H1 (cell line): ENCODE data around the gene ENTPD2. TPM values are rescaled to one million over a fixed set of nuclear protein-coding genes. Genes with fewer than 3 reads are reported as not detected.

ENCODE experiments used
- CTCF ChIA-PET: fragments of 300-600 bp; sonication (Branson Sonifier 250); formaldehyde crosslinking; loops from one replicate; lab custom pipeline; 2021; ENCODE audit not compliant: partially characterized antibody; lab: Charles Lee
- POLR2A ChIA-PET: fragments of 300-600 bp; sonication (Branson Sonifier 250); formaldehyde crosslinking; loops from one replicate; lab custom pipeline; 2021; ENCODE audit warnings: inconsistent platforms; ENCODE audit not compliant: partially characterized antibody; lab: Charles Lee
- DNase-seq, 2 experiments: peaks; one replicate each; pipeline versions ENCODE4 v3.0.0 to v3.0.0-alpha.2; 2010 to 2022; ENCODE audit warnings: low spot score in 2 of 2, low read depth in 1 of 2, mixed read lengths in 1 of 2
- FAIRE-seq: peaks from 2 replicates; lab custom pipeline; 2011; peaks lifted over from hg19 to GRCh38; lab: Jason Lieb, UNC
- H2AFZ ChIP-seq: 2 replicates; pipeline ENCODE4 v1.8.1; 2012; ENCODE audit warnings: low read length, inconsistent platforms
- H2AK5ac ChIP-seq: 2 replicates; pipeline ENCODE4 v1.6.1; 2013; ENCODE audit warnings: low read depth, low read length
- H2BK120ac ChIP-seq: replicated peaks from 2 replicates; pipeline ENCODE3; 2013; ENCODE audit warnings: low read depth, low read length, inconsistent platforms
- H2BK12ac ChIP-seq: 2 replicates; pipeline ENCODE4 v1.6.1; 2013; ENCODE audit warnings: low read depth, low read length
- H2BK15ac ChIP-seq: 2 replicates; pipeline ENCODE4 v1.6.1; 2013; ENCODE audit warnings: low read length
- H2BK20ac ChIP-seq: 2 replicates; pipeline ENCODE4 v1.6.1; 2013; ENCODE audit warnings: low read length
- H2BK5ac ChIP-seq: 2 replicates; pipeline ENCODE4 v1.6.1; 2013; ENCODE audit warnings: low read depth, low read length
- H3K14ac ChIP-seq: 2 replicates; pipeline ENCODE4 v1.6.1; 2013; ENCODE audit warnings: inconsistent platforms; ENCODE audit not compliant: insufficient read length
- H3K18ac ChIP-seq: 2 replicates; pipeline ENCODE4 v1.6.1; 2013; ENCODE audit warnings: low read length; ENCODE audit errors: extremely low read depth
- H3K23ac ChIP-seq: 2 replicates; pipeline ENCODE4 v1.6.1; 2013; ENCODE audit warnings: inconsistent platforms; ENCODE audit not compliant: insufficient read length
- H3K23me2 ChIP-seq: 2 replicates; pipeline ENCODE4 v1.6.1; 2013; ENCODE audit warnings: low read depth, low read length
- H3K27ac ChIP-seq: 2 replicates; pipeline ENCODE4 v1.6.1; 2011; ENCODE audit warnings: low read depth, low read length, inconsistent platforms
- H3K27me3 ChIP-seq, 4 experiments: replicated peaks in 1 of 4; 1 replicate in 1 of 4; 2 replicates in 3 of 4; pipeline versions ENCODE4 v1.6.1 to v1.8.1; 2011 to 2013; ENCODE audit warnings: low read length in 3 of 4, mild to moderate bottlenecking in 3 of 4, inconsistent platforms in 2 of 4, mixed read lengths in 2 of 4, moderate library complexity in 1 of 4; ENCODE audit not compliant: control insufficient read depth in 3 of 4, insufficient read depth in 3 of 4; ENCODE audit errors: extremely low read depth in 1 of 4
- H3K36me3 ChIP-seq, 4 experiments: 2 replicates each; pipeline versions ENCODE4 v1.6.1 to v1.8.1; 2011 to 2013; ENCODE audit warnings: mild to moderate bottlenecking in 4 of 4, low read length in 3 of 4, moderate library complexity in 2 of 4, control low read depth in 1 of 4, inconsistent platforms in 1 of 4; ENCODE audit not compliant: insufficient read depth in 4 of 4, control insufficient read depth in 2 of 4
- H3K4ac ChIP-seq: replicated peaks from 2 replicates; pipeline ENCODE3; 2013; ENCODE audit warnings: low read length, low read depth, mixed read lengths, inconsistent platforms; ENCODE audit not compliant: insufficient read length
- H3K4me1 ChIP-seq, 4 experiments: replicated peaks in 1 of 4; 1 replicate in 1 of 4; 2 replicates in 3 of 4; pipeline versions ENCODE4 v1.6.1 to v1.8.1; 2011 to 2013; ENCODE audit warnings: low read length in 3 of 4, inconsistent platforms in 2 of 4, mixed read lengths in 1 of 4; ENCODE audit not compliant: insufficient read depth in 4 of 4, control insufficient read depth in 3 of 4
- H3K4me2 ChIP-seq, 2 experiments: 2 replicates each; pipeline versions ENCODE4 v1.6.1 to v1.8.1; 2011 to 2013; ENCODE audit warnings: low read depth in 2 of 2, low read length in 2 of 2, control low read depth in 1 of 2, inconsistent platforms in 1 of 2, mild to moderate bottlenecking in 1 of 2; ENCODE audit not compliant: insufficient read depth in 1 of 2
- H3K4me3 ChIP-seq, 4 experiments: fragments of 200-600, 300-600 bp in 1 of 4; sonication (generic), shearing (Covaris generic), sonication (Bioruptor Twin) in 1 of 4; 2 replicates each; pipeline versions ENCODE4 v1.5.1 to v1.8.1; 2011 to 2016; ENCODE audit warnings: low read length in 4 of 4, low read depth in 3 of 4, control low read depth in 2 of 4, inconsistent platforms in 2 of 4, mild to moderate bottlenecking in 2 of 4, mixed read lengths in 1 of 4, moderate library complexity in 1 of 4; ENCODE audit not compliant: insufficient read depth in 2 of 4; ENCODE audit errors: extremely low read depth in 1 of 4
- H3K56ac ChIP-seq: replicated peaks from 2 replicates; pipeline ENCODE3; 2013; ENCODE audit warnings: low read depth, mild to moderate bottlenecking, mixed read lengths, low read length, inconsistent platforms; ENCODE audit not compliant: insufficient read length
- H3K79me1 ChIP-seq: 2 replicates; pipeline ENCODE4 v1.6.1; 2013; ENCODE audit warnings: low read depth, low read length, control low read depth
- H3K79me2 ChIP-seq, 2 experiments: 2 replicates each; pipeline versions ENCODE4 v1.6.1 to v1.8.1; 2012 to 2013; ENCODE audit warnings: low read length in 2 of 2, mild to moderate bottlenecking in 2 of 2, inconsistent platforms in 1 of 2; ENCODE audit not compliant: insufficient read depth in 2 of 2, control insufficient read depth in 1 of 2
- H3K9ac ChIP-seq, 4 experiments: replicated peaks in 1 of 4; 1 replicate in 1 of 4; 2 replicates in 3 of 4; pipeline versions ENCODE4 v1.6.1 to v1.8.1; 2011 to 2013; ENCODE audit warnings: low read depth in 3 of 4, low read length in 3 of 4, control low read depth in 2 of 4, mild to moderate bottlenecking in 2 of 4, moderate library complexity in 2 of 4, inconsistent platforms in 1 of 4; ENCODE audit errors: extremely low read depth in 1 of 4
- H3K9me3 ChIP-seq, 2 experiments: 2 replicates each; pipeline versions ENCODE4 v1.6.1 to v1.8.1; 2012 to 2013; ENCODE audit warnings: mild to moderate bottlenecking in 2 of 2, moderate library complexity in 2 of 2, control low read depth in 1 of 2, inconsistent platforms in 1 of 2, low read depth in 1 of 2, low read length in 1 of 2, mixed read lengths in 1 of 2; ENCODE audit not compliant: insufficient read depth in 2 of 2
- H4K20me1 ChIP-seq, 2 experiments: replicated peaks in 1 of 2; 2 replicates each; pipeline versions ENCODE3 to v1.8.1; 2011 to 2013; ENCODE audit warnings: inconsistent platforms in 2 of 2, low read length in 2 of 2, mild to moderate bottlenecking in 1 of 2; ENCODE audit not compliant: insufficient read depth in 2 of 2, control insufficient read depth in 1 of 2
- H4K5ac ChIP-seq: 2 replicates; pipeline ENCODE4 v1.6.1; 2013; ENCODE audit warnings: low read length, low read depth, mixed read lengths, inconsistent platforms; ENCODE audit not compliant: insufficient read length
- H4K8ac ChIP-seq: 2 replicates; pipeline ENCODE4 v1.8.0; 2013; ENCODE audit warnings: mild to moderate bottlenecking, moderate library complexity, low read length, inconsistent platforms; ENCODE audit not compliant: insufficient read depth; ENCODE audit errors: extremely low read depth
- H4K91ac ChIP-seq: replicated peaks from 2 replicates; pipeline ENCODE3; 2013; ENCODE audit warnings: low read length, mixed read lengths, inconsistent platforms; ENCODE audit not compliant: insufficient read length
- CEBPB ChIP-seq: IDR thresholded peaks from 2 replicates; pipeline ENCODE4 v1.6.1; 2012; ENCODE audit warnings: low read depth, low read length
- CHD1 ChIP-seq: IDR thresholded peaks from 2 replicates; pipeline ENCODE4 v1.6.1; 2012; ENCODE audit warnings: low read depth, low read length, improper control_type of control experiment
- E2F6 ChIP-seq: IDR thresholded peaks from 2 replicates; pipeline ENCODE4 v1.6.1; 2012; ENCODE audit warnings: inconsistent platforms
- EZH2 ChIP-seq: fragments of 200-600 bp; sonication (generic); IDR thresholded peaks from 2 replicates; pipeline ENCODE4 v1.7.1; 2012; ENCODE audit warnings: low read depth, mild to moderate bottlenecking, moderate library complexity, low read length, inconsistent platforms; ENCODE audit not compliant: severe bottlenecking
- GABPA ChIP-seq: IDR thresholded peaks from 2 replicates; pipeline ENCODE4 v1.6.1; 2011; ENCODE audit warnings: mild to moderate bottlenecking, low read length, moderate library complexity, borderline replicate concordance; ENCODE audit not compliant: insufficient read depth
- JUND ChIP-seq: IDR thresholded peaks from 2 replicates; pipeline ENCODE4 v1.6.1; 2011; ENCODE audit warnings: mild to moderate bottlenecking, improper control_type of control experiment, low read length
- KDM4A ChIP-seq: IDR thresholded peaks from one replicate; pipeline ENCODE4 v1.7.1; 2012; ENCODE audit warnings: low read depth, mild to moderate bottlenecking, moderate library complexity, low read length, inconsistent platforms; ENCODE audit not compliant: severe bottlenecking
- NRF1 ChIP-seq: IDR thresholded peaks from 2 replicates; pipeline ENCODE4 v1.6.1; 2011; ENCODE audit warnings: mild to moderate bottlenecking, low read depth, low read length, improper control_type of control experiment
- POU5F1 ChIP-seq: IDR thresholded peaks from 2 replicates; pipeline ENCODE4 v1.6.1; 2011; ENCODE audit warnings: low read depth, mild to moderate bottlenecking, low read length, moderate library complexity
- RFX5 ChIP-seq: IDR thresholded peaks from 2 replicates; pipeline ENCODE4 v1.6.1; 2011; ENCODE audit warnings: low read depth, low read length, improper control_type of control experiment, borderline replicate concordance
- SP4 ChIP-seq: IDR thresholded peaks from 2 replicates; pipeline ENCODE4 v1.6.1; 2012; ENCODE audit warnings: low read length, inconsistent platforms
- TAF7 ChIP-seq: optimal IDR thresholded peaks from 2 replicates; pipeline ENCODE3; 2011; ENCODE audit warnings: low read depth, mild to moderate bottlenecking, inconsistent platforms, low read length, moderate library complexity, borderline replicate concordance
- WGBS, 2 experiments: shearing (Covaris generic) in 1 of 2; methylation state at CpG; one replicate each; pipeline versions ENCODE4 v1.1.6 to v1.1.7; 2013 to 2015; ENCODE audit warnings: low lambda C conversion rate in 2 of 2, mixed read lengths in 2 of 2, inconsistent platforms in 1 of 2, low coverage in 1 of 2, missing lambda C conversion rate in 1 of 2; ENCODE audit not compliant: insufficient replicate concordance in 2 of 2, insufficient coverage in 1 of 2, insufficient read length in 1 of 2; ENCODE audit errors: extremely low coverage in 1 of 2, missing lambda C conversion rate in 1 of 2; 5-methylcytosine and 5-hydroxymethylcytosine counted together
- polyA plus RNA-seq, 7 experiments: library from polyadenylated mRNA; depleted of rRNA in 3 of 7; stranded (reverse) in 5 of 7; unstranded in 2 of 7; fragments of >200 nt in 5 of 7; fragments of 200-250 nt in 2 of 7; gene quantifications; 1 replicate in 5 of 7; 2 replicates in 1 of 7; 4 replicates in 1 of 7; pipeline versions ENCODE4 v1.2.1 to v1.2.3, GENCODE V29; 2011 to 2013; ENCODE audit warnings: missing spikeins in 2 of 7, mixed read lengths in 2 of 7
- total RNA-seq: library from RNA; stranded (reverse); fragmentation: NEBNext Ultra II Directional; extraction: Animal tissue kit (Norgen Biotek cat#: 25700); gene quantifications from 2 replicates; pipeline ENCODE4 v1.2.1, GENCODE V29; 2021

Gene ENTPD2
- total and polyA plus RNA-seq, 2 of the 8 experiments (the other 6 are each of a cell fraction or from before 2014, with no cell fraction given): 0.65 to 3.8 TPM

GRCh38 chr9:137026384-137026783 lies 27.5 kb downstream of the ENTPD2 start:
- H3K18ac ChIP-seq: no peak overlapping the region
- no peak overlapping the region for H4K8ac ChIP-seq
- H3K4me1 ChIP-seq: peaks cover 0 to 14% (median 6%) of the 10 kb centered on the region in 4 experiments; a peak in 5 of 7 replicates
- FAIRE-seq (no peak), DNase-seq (no peak)
- H3K56ac ChIP-seq: no peak overlapping the region
- peaks cover 0 to 6% of the 10 kb centered on the region in 2 experiments for H4K20me1 ChIP-seq
- H3K4me2 ChIP-seq: no peak overlapping the region
- POLR2A ChIA-PET: interaction anchor here (0.6 to 1.2 kb wide), 2 partner anchors 12 to 219 kb away, joined by 3 read pairs; no protein-coding TSS in a partner anchor
- no peak overlapping the region for H2BK5ac ChIP-seq
- H2BK20ac ChIP-seq: no peak overlapping the region
- no peak overlapping the region for H4K5ac ChIP-seq
- no peaks in the 10 kb centered on the region for H3K79me2 ChIP-seq
- H2BK12ac ChIP-seq: no peak overlapping the region
- TF ChIP-seq E2F6 (no peak), GABPA (no peak), CHD1 (no peak), POU5F1 (no peak), SP4 (no peak), JUND (no peak), CEBPB (no peak), RFX5 (no peak), NRF1 (no peak), EZH2 (no peak), TAF7 (no peak), KDM4A (no peak)
- H3K27ac ChIP-seq: no peak overlapping the region
- no peaks in the 10 kb centered on the region for H3K79me1 ChIP-seq
- H3K14ac ChIP-seq: no peak overlapping the region
- H3K36me3 ChIP-seq: no peaks in the 10 kb centered on the region
- no peak overlapping the region for H2AK5ac ChIP-seq
- H2AFZ ChIP-seq: no peak overlapping the region
- WGBS, 2 experiments: 90% methylated on average over 2 of the region's 2 CpGs; no CpG with 5 or more reads in 1 of the 2 experiments
- H2BK15ac ChIP-seq: no peak overlapping the region
- H3K23me2 ChIP-seq: peaks cover 4% of the 10 kb centered on the region; the same call in 1 of the 2 replicates
- H3K27me3 ChIP-seq: peaks cover 1 to 27% (median 15%) of the 10 kb centered on the region in 4 experiments; a peak in 6 of 7 replicates
- H4K91ac ChIP-seq: no peak overlapping the region
- H3K9me3 ChIP-seq: no peaks in the 10 kb centered on the region
- CTCF ChIA-PET: interaction anchor here (0.6 to 8.5 kb wide), 16 partner anchors 9 to 333 kb away, joined by 3 to 110 read pairs (median 4); partner anchors contain the start of genes C8G, CLIC3, NPDC1 and PTGDS
- no peak overlapping the region for H3K4ac ChIP-seq
- no peak overlapping the region for H3K9ac ChIP-seq
- no peak overlapping the region for H2BK120ac ChIP-seq
- H3K4me3 ChIP-seq: no peak overlapping the region
- H3K23ac ChIP-seq: no peak overlapping the region
